ENCODE results near the gene TSR1.
"Not testable (repeated sequence)": the region's sequence is repeated elsewhere in the genome, so short reads cannot be mapped to it uniquely, and the experiment has no call there.

The TSR1 gene

DNA sequence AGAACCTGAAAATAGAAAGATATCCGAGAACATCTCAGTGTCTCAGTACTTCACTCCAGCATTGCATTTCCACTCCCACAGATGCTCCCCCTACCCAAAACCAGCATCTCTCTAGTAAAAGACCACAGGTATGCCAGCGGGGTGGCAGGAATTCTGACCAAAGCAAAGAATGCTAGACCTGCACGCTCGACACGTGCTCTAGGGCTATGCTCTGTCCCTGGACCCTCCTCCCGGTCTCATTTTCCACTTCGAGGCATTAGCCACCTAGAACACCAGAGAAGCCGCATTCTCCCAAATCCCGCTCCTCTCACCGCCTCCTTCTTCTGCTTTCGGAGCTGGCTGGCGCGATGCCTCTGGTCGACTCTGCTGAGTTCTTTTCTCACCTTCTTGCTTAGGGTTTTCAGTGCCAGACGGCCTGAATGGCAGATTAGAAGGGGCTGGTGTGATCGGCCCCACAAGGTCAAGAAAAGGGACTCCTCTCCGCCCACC, 487 bp downstream of the TSR1 start:
- DNase-seq, result peak; percentile 30

DNA sequence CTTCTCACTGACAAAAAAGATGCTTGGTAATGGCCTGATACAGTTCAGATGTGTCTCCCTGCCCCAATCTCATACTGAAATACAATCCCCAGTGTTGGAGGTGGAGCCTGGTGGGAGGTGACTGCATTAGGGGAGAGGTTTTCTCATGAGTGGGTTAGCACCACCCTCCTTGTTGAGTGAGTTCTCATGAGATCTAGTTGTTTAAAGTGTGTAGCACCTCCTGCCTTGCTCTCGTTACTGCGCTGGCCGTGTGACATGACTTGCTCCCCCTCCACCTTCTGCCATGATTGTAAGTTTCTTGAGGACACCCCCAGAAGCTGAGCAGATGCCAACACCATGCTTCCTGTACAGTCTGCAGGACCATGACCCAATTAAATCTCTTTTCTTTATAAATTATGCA, 5.0 kb downstream of the TSR1 start:
- DNase-seq, result no peak

DNA sequence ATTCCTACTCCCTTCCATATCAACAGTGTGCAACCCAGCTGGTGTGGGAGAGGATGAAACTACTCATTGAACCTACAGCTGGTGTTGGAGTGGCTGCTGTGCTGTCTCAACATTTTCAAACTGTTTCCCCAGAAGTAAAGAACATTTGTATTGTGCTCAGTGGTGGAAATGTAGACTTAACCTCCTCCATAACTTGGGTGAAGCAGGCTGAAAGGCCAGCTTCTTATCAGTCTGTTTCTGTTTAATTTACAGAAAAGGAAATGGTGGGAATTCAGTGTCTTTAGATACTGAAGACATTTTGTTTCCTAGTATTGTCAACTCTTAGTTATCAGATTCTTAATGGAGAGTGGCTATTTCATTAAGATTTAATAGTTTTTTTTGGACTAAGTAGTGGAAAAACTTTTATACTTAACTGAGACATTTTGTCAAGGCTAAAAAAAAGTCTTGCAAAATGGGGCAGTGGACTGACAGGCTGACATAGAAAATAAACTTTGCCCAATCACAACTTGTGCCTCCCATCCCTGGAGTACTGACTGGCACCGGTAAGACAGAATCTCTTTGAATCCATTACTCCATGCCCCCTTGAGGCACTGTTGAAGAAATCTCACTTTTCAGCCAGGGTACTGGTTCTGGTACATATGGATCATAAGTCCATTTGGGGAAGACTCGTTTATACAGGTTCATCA, 12.5 kb downstream of the TSR1 start:
- no peak for DNase-seq

DNA sequence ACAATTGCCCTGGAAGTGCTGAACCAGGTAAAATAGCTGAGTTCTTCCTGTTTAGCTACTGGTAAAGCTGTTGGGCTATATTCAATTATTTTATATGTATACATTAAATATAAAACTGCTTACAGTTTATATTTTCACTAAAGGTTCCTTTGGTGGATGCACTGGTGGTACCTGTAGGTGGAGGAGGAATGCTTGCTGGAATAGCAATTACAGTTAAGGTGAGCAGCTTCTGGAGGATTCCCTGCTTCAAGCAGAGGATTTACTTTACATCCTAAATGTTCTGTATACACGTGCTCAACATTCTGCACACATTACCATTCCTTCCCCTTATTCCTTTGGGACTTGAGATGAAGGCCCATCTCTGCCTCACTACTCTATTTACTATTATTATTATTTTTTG, 14.9 kb downstream of the TSR1 start:
- no peak for DNase-seq

DNA sequence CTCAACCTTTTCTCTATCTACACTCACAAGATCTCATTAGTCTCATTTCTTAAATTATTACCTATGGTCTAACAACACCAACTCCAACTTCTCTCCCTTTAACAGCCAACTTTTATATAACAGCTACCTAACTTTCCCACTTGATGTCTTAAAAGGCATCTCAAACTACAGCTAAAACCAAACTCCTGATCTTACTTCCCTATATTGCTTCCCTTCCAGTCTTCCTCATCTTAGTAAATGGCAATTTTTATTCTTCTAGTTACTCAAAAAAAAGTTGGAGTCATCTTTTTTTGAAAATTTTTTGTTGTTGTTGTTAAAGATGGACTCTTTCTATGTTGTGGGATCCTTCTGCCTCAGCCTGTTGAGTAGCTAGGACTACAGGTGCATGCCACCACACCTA, 17.2 kb downstream of the TSR1 start:
- DNase-seq, result no peak

DNA sequence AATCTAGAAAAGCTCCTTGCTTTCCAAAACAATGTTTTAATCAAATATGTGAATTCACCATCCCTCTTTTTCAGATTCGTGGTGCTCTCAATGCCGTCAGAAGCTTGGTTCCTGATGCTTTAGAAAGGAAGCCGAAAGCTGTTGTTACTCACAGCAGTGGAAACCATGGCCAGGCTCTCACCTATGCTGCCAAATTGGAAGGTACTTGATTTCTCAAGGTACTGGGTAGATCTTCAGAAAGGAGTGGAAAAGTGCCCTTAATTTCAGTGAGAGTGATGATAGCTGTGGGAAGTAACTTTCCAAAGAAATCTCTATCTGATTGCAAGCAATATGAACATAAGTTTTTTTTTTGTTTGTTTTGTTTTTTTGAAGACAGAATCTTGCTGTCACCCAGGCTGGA, 18.5 kb downstream of the TSR1 start:
- no peak for DNase-seq

DNA sequence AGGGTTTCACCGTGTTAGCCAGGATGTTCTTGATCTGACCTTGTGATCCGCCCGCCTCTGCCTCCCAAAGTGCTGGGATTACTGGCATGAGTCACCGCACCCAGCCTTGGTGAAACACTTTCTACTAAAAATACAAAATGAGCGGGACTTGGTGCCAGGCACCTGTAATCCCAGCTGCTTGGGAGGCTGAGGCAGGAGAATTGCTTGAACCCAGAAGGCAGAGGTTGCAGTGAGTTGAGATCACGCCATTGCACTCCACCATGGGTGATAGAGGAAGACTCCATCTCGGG, 19.4 kb downstream of the TSR1 start:
- DNase-seq, result not testable (repeated sequence)

DNA sequence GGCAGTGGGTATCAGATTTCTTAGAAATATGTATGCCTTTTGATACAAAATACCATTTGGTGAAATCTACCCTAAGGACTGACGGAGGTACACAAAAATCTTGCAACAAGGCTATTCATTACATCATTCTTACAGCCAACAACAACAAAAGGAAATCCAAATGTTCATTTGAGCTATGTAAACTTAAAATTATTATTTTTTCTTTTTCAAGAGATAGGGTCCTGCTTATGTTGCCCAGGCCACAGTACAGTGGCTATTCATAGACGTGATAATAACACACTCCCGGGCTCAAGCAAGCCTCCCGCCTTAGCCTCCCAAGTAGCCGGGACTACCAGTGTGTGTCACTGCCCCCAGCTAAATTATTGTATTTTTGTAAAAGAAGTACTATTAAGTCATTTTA, 23.5 kb downstream of the TSR1 start:
- DNase-seq, result no peak

DNA sequence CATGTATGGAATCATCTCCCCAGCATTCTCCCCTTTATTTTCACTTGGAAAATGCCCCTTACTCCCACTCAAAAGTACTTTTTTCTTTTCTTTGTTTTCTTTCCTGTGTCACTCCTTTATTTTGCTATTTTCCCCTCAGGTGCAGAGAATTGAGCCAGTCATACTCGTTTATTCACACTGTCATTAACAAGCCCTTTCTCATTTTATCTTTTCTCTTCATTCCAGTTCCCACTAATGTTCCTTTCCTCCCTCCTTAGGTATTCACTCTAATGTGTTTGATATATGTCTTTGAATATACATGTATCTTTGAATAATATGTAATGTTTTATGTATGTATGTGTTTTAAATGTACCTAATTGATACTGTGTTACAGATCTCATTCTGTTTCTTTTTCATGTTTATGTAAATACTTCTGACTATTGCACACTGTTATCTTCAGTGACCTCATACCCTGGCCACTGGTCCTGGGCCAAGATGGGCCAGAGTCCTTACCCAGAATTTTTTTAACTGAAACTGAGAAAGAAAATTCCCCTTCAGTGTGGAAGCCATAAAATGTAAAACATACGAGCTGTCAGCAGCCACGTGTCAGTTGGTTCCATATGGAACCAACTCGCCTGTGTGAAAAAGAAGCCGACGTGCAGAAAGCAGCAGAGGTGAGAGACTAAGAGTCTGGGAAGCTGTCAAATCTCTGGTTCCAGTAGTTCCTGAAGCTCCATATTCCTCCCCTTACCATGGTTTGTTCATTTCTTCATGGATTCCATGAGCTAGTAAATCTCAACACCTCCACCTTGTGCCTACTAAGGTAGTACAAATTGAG, 26.7 kb downstream of the TSR1 start:
- DNase-seq, result no peak

DNA sequence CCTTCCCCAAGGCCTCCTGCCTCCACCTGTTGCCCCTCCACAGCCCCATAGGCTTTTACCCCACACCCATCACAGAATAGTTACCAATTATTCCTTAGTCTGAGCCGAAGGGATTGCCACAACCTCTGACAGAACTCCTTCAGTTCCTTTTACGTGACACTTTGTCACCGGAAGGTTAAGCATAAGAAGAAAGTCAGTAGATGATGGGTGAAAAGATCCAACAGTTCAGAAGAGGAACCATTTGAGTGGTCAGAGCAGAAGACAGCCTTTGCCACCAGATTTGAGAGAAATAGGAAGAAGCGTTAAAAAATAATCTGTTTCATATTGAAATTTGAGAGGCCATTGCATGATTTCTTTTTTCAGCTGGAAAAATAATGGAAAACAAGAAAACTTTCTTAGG, 31.3 kb downstream of the TSR1 start:
- no peak for DNase-seq

DNA sequence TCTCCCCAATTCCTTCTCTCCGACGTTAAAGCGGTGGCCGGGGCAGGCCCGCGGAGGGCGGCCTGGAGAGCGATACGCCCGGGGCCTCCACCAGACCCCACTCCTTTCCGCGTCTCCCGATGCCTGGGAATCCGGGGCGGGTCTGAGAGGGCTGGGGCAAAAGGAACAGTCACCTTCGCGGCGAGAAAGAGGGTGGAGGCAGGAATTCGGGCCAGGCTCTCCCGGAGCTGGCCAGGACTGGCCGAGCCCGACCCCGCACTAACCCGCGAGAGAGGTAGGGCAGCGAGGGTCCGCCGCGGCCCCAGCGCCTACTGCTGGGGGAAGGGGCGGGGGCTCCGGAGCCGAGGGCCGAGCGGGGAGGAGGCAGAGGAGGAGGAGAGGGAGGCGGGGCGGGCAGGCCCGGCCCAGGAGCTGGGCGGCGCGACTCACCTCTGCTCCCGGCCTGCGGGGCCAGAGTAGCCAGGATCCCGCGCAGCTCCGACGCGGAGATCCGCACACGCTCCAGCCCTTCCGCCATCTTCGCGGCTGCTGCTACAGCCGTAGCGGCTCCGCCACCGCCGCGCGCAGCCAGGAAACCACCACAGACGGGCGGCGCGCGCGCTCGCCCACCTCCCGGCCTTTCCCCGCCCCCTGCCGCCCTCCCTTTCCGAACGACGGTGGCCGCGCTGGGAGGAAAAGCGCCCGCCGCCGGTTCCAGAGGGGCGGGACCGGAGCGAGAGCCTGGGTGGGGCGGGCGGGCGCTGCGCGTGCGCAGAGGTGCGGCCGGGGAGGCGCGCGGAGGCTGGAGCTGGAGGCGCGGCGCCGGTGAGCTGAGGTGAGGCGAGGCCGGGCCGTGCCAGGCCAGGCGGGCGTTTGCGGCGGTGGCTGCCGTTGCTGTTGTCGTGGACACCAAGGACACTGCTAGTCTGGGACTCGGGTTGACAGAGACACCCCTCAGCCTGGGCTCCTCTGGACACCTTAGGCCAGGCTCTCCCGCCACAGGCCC, 32.8 kb downstream of the TSR1 start, which contains the start of the genes SMG6 and SRR:
TSS of gene SMG6 (minus strand) at position 582 of the 985 bp plus-strand sequence. CDS start at position 517, 65 bp downstream.
TSS of gene SRR (plus strand) at position 747 of the 985 bp plus-strand sequence. CDS start 11,611 bp downstream, outside the sequence.
- DNase-seq, result peak; percentile 96

DNA sequence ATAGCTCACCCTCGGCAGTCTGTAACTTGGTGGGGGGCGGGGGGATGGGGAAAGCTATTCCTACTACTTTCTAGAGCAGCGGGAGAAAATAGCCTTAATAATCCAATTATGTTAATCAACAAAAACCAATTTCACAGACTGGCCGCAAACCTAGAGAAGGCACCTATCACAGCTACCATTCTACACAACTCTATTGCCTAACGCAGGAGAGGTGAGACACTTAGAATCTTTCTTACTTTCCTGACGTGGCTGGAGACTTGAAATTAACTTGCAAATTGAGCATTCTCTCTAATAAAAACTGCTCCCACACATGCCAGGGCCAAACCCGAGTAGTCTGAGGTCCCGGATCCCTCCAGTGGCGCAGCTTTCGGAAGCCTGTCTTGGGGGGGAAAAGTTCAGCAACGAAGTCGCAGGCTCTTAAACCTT, 33.5 kb downstream of the TSR1 start:
- DNase-seq, result no peak

DNA sequence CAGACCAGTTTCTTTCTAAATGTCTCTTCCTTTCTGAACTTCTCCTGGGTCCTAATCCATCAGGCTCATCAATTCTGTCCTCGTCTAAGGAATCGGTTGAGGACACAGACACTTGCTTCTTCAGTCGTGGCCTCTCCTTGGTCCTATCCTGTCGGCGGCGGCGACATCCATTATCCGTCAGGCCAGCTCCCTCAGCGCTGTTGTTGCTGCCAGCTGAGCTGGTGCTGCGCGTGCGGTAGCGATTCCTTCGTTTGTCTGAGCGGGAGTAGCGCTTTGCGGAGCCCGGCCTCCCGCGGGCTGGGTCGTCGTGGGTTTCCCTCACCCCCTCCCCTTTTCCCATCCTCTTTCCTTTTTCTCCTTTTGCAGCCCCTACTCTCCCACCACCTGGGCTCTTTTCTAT, 36.5 kb downstream of the TSR1 start:
- DNase-seq, result no peak

DNA sequence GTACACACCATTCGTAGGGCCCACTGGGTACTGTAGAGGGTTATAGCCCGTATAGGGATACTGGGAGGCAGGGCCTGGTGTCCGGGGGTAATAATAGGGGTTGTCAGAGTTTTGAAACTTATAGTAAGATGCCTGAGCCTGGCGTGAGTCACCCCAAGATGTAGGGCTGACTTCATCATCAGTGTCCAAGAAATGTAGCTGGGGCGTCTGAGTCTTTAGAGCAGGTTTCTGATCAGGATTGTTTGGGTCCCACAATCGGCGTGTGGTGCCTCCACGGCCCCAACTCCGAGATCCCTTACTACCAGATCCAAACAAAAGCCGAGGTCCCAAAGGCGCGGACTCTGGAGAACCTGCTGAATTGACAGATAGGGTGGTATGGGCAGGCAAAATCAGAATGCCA, 37.1 kb downstream of the TSR1 start:
- DNase-seq, result no peak

DNA sequence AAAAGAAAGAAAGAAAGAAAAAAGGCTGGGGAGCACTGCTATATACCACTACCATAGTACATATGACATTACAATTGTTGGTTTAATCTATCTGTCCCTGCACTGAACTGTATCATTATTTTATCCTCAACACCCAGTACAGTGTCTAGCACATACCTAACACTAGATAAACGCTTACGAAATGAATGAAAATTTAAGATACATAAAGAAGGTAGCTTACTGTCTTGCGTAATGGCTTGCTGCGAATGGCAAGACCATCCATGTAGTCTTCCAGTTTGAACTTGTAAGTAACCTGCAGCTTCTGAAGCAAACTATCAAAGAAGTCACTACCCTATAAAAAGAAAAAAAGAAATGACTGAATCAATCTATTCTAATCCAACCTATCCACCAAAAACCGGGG, 39.2 kb downstream of the TSR1 start:
- DNase-seq, result no peak

DNA sequence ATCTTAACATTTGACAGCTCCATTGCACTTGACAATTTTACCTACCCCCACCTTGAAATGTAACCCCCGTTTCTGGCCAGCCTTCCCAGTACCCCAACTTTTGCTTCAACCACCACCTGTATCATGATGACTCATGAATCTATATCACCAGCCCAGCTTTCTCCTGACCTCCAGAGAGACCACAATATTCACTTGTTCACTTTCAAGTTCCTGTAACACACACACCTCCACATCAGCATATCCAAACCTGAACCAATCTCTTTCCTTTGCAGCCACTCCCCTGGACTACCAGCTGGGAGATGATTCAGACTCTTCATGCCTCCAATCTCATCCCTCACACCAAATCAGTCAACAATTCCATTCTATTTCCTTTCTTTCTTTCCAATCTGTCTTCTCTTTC, 40.7 kb downstream of the TSR1 start:
- DNase-seq, result no peak

DNA sequence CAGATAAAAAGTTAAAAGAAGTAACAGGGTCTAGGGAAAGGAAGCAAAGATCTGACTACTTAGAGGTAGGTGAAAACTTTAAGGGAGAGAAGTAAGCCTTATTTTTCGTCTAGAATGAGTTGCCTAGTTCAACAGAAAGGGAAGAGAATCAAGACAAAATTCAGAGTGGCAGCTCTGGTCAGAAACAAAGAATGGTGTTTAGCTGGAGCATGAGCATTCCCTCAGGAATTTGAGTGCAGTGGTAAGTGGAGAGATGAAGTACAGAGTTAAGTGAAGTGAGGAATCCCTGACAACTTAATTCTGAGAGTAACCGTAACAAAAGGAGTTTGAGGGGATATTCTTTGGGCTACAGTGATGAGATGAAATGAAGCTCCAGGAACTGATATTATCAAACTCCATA, 44.2 kb downstream of the TSR1 start:
- DNase-seq, result no peak

DNA sequence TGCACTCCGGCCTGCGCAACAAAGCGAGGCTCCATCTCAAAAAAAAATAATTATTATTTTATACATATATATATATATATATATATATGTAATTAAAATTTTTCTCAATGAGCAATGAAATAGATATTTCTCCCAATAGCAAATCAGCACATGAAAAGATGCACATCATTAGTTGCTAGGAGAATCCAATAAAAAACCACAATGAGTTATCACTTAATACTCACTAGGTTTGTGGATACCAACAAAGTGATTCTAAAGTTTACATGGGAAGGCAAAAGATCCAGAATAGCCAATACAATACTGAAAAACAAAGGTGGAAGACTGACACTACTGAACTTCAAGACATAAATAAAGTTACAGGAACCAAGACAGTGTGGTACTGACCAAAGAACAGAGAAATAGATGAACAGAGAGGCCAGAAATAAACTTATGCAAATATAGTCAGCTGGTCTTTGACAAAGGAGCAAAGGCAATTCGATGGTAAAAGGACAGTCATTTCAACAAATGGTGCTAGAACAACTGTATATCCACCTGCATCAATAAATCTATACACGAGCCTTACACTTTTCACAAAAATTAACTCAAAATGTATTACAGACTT, 46.3 kb downstream of the TSR1 start:
- DNase-seq, result peak; percentile 36

DNA sequence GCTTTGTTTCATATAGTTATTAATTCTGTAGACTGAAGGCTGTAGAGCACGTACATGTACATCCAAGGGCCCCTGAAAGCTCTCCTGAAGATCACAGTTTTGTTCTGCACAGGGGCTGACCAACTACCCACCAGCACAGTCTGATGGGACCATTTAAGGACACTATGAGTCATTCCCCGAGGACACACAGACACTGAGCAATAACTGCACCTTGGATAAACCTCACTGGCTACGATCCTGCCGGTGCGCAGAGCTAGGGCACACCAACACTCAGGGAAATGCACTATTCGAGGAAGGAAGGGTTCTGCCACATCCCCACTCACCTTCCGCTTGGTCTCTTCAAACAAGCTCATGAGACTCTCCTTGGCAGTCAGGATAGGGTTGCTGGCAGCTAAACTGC, 53.0 kb downstream of the TSR1 start:
- no peak for DNase-seq

DNA sequence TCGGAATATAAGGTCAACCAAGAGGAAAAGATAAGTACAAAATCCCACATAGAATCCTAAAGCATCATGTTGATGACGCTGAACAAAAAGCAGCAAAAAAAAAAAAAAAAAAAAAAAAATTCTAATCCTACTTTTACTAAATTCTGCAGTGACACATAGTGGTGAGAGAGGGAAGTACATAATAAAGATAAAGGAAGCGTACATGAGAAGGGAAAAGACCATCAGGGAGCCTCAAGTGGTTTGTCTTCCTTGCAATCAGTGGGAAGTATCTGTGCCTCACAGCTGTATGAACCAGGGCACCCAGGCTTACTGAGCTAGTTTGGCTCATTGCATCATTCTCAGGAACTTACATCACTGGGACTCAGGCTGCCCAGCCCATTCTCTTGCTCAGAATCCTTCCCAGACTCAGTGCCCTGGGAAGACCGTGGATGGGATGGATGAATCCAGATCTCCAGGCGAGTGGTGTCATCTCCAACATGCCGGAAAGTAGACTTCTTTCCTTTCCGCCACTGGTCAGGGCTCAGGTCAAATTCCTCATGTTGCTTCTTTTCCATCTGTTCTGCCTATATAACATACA, 53.9 kb downstream of the TSR1 start:
- peak; percentile 89 for DNase-seq

DNA sequence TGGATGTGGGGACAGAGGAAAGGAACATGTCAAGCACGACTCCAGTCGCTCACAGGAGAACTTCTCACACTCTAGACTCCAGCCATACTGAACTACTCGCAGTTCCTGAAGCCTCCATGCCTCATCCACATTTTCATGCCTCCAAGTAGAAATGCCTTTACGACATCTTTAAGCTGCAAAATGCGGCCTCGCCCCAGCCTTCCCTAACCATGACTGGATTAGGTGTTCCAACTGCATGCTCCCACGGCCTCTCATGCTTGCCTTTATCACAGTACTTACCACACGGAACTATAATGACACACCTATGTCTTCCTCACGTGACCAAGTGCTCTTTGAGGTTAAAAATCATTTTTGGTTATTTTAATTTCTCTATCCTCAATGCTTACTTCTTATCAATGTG, 56.5 kb downstream of the TSR1 start:
- DNase-seq, result no peak

DNA sequence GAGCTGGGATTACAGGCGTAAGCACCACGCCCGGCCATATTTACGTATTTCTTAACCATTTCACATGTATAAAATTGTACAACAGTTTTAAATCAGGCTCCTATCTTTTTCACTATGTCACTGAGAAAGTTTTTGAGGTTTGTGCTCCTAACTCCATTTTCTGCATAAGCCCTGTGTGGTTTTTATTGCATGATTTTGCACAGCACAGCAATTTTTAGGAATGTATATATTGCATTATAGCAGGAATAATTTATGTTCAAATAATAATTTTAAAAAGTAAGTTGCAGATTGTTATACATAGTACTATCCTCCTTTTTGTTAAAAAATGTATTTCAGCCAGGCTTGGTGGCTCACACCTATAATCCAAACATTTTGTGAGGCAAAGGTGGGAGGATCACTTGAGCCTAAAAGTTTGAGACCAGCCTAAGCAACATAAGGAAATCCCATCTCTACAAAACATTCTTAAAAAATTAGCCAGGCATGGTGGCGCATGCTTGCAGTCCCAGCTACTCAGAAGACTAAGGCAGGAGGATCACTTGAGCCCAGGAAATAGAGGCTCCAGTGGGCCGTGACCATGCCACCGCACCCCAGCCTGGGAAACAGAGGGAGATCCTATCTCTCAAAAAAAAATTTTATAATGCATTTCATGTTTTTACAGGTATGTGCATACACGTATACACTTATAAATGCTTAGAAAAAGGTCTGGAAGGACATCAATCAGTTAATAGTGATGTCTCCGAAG, 58.7 kb downstream of the TSR1 start:
- DNase-seq, result no peak
